Left ventricle myocardium inferior (tissue), 1 donor: ENCODE data around the gene PRPF40B. TPM values are rescaled to one million over a fixed set of nuclear protein-coding genes. Genes with fewer than 3 reads are reported as not detected.

Experiments used
- DNase-seq: peaks from one replicate; pipeline ENCODE4 v3.0.0-alpha.2; 2020
- H3K27ac ChIP-seq: fragments of 200-600 bp; replicated peaks from 2 replicates; pipeline ENCODE4 v1.8.0; 2021
- H3K27me3 ChIP-seq: fragments of 200-600 bp; 2 replicates; pipeline ENCODE4 v1.8.0; 2021; ENCODE audit warnings: low read depth
- H3K36me3 ChIP-seq: fragments of 200-600 bp; 2 replicates; pipeline ENCODE4 v1.8.0; 2021
- H3K4me1 ChIP-seq: fragments of 200-600 bp; 2 replicates; pipeline ENCODE4 v1.8.0; 2021
- H3K4me3 ChIP-seq: fragments of 200-600 bp; 2 replicates; pipeline ENCODE4 v1.8.0; 2021; ENCODE audit warnings: mild to moderate bottlenecking, moderate library complexity
- H3K9me3 ChIP-seq: fragments of 200-600 bp; replicated peaks from 2 replicates; pipeline ENCODE4 v1.8.0; 2021
- intact Hi-C: fragments of 100-400 bp; cut with micrococcal nuclease; formaldehyde crosslinking; loops from one replicate; pipeline ENCODE4 v1.11.0; 2022
- total RNA-seq: library from RNA; stranded (reverse); fragmentation: NEBNext Ultra II Directional; extraction: Animal tissue kit (Norgen Biotek cat#: 25700); gene quantifications from one replicate; pipeline ENCODE4 v1.2.1, GENCODE V29; 2021
- TF ChIP-seq, protein P1 (sequence below): fragments of 200-600 bp; IDR thresholded peaks from 2 replicates; pipeline ENCODE4 v1.8.0; 2021; ENCODE audit warnings: antibody characterized with exemption, mild to moderate bottlenecking, borderline replicate concordance
- donor health status: DM: no; HTN: yes; CAD: no; lungs with severe emphysema.

Gene PRPF40B
- total RNA-seq, 1 donor from 2014 or later = 22.0 TPM

DNA sequence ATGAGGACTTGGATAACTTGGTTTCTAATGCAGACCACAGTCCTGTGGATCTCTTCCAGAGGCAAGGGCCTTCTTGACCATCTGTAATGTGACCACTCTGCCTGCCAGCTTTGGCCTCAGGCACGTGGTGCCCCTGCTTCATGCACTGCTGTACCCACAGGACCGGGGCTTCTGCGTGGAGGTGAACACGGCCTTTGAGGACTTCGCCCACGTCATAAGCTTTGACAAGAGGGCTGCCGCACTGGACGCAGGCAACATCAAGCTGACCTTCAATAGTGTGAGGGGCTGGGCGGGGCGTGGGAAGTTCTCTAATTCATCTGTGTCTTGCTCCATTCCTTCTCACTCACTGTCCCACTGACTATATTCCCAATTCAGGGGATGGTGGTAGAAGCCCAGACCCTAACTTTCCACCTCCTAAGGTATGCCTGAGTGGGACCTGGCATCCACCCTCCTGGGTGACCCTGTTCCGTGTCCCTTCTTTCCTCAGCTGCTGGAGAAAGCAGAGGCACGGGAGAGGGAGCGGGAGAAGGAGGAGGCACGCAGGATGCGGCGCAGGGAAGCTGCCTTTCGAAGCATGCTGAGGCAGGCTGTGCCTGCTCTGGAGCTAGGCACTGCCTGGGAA lies 18.5 kb downstream of the PRPF40B start:
- H3K27me3 ChIP-seq = no peaks in the 10 kb centered on the region
- H3K36me3 ChIP-seq = peaks cover 63% of the 10 kb centered on the region
- H3K4me1 ChIP-seq = peaks cover 36% of the 10 kb centered on the region
- TF ChIP-seq, protein P1, sequence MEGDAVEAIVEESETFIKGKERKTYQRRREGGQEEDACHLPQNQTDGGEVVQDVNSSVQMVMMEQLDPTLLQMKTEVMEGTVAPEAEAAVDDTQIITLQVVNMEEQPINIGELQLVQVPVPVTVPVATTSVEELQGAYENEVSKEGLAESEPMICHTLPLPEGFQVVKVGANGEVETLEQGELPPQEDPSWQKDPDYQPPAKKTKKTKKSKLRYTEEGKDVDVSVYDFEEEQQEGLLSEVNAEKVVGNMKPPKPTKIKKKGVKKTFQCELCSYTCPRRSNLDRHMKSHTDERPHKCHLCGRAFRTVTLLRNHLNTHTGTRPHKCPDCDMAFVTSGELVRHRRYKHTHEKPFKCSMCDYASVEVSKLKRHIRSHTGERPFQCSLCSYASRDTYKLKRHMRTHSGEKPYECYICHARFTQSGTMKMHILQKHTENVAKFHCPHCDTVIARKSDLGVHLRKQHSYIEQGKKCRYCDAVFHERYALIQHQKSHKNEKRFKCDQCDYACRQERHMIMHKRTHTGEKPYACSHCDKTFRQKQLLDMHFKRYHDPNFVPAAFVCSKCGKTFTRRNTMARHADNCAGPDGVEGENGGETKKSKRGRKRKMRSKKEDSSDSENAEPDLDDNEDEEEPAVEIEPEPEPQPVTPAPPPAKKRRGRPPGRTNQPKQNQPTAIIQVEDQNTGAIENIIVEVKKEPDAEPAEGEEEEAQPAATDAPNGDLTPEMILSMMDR = no peak
- no peaks in the 10 kb centered on the region for H3K9me3 ChIP-seq
- no peak overlapping the region for H3K4me3 ChIP-seq
- intact Hi-C loops = loop anchor here (2.0 kb wide), 1 partner anchor 67 kb away; no protein-coding TSS in a partner anchor
- H3K27ac ChIP-seq = no peak overlapping the region
- DNase-seq = no peak

DNA sequence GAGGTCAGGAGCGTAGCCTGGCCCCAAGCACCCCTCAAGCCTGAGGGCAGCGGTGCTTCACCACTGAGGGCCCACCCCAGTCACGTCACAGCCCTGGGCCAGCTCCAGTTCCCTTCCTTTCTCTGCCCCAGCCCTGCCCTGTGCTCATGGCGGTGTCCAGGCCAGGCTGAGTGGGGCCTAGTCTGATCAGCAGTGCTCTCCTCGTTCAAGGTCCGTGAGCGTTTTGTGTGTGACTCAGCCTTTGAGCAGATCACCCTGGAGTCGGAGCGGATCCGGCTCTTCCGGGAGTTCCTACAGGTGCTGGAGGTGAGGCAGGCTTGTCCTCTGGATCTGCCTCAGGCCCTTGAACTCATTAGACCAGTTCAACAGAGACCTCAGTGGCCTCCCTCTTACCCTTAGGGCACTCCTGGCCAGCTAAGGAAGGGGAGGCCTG lies 19.0 kb downstream of the PRPF40B start:
- Histone ChIP-seq H3K27ac (no peak overlapping the region), H3K9me3 (no peaks in the 10 kb centered on the region), H3K27me3 (no peaks in the 10 kb centered on the region), H3K36me3 (peaks cover 64% of the 10 kb centered on the region), H3K4me1 (peaks cover 36% of the 10 kb centered on the region), H3K4me3 (no peak overlapping the region)
- intact Hi-C loops = loop anchor here (2.0 kb wide), 1 partner anchor 66 kb away; no protein-coding TSS in a partner anchor
- TF ChIP-seq, protein P1 = no peak
- no peak for DNase-seq

DNA sequence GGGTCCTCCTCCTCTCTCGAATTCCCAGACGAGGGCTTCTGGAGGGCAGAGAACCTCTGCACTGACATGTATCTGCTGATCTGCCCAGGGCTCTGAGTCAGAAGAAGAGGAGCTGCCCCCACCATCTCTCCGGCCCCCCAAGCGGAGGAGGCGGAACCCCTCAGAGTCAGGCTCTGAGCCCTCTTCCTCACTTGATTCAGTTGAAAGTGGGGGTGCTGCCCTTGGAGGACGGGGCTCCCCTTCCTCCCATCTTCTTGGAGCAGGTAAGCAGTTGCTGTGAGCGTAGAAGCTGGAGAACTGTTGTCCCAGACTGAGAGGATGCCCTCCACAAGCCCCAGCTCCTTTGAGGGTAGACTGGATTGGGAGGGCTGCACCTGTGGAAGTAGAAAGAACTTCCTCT lies 19.8 kb downstream of the PRPF40B start:
- intact Hi-C loops = loop anchor here (2.0 kb wide), 1 partner anchor 66 kb away; no protein-coding TSS in a partner anchor
- no peak overlapping the region for H3K4me3 ChIP-seq
- H3K9me3 ChIP-seq = no peaks in the 10 kb centered on the region
- DNase-seq = no peak
- peaks cover 39% of the 10 kb centered on the region for H3K4me1 ChIP-seq
- no peak overlapping the region for H3K27ac ChIP-seq
- no peaks in the 10 kb centered on the region for H3K27me3 ChIP-seq
- H3K36me3 ChIP-seq = peaks cover 66% of the 10 kb centered on the region
- TF ChIP-seq, protein P1 = no peak

DNA sequence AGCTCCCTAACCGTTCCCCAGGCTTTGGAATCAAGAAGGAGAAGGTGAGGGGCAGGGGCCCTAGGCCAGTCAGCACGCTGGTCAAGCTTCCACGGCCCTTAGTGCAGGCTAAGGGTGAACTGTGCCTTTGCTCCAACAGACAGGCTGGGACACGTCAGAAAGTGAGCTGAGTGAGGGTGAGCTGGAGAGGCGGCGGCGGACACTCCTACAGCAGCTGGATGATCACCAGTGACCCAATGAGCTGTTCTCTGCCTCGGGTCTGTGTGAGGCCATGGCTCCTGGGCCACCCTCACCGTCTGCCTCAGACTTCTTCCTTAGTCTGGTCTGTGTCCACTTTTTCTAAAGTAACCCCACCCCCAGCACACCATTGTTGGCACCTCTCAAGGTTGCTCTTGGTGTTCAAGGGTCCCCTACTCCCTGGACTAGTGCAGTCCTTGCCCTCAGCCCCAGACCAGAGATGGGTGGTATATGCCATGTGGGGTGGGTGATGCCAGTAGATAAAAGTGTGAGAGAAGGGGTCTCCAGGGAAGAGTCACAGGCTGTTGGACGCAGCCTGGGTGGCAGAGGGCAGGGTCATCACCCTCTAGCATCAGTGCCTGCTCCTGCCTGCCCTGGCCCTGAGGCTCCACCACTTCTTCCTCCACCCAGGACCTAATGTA lies 20.7 kb downstream of the PRPF40B start:
- H3K27me3 ChIP-seq = no peaks in the 10 kb centered on the region
- H3K36me3 ChIP-seq = peaks cover 70% of the 10 kb centered on the region
- no peak overlapping the region for H3K4me3 ChIP-seq
- intact Hi-C loops = loop anchor here (2.0 kb wide), 1 partner anchor 65 kb away; no protein-coding TSS in a partner anchor
- peak overlapping the region; percentile 86 for H3K27ac ChIP-seq
- TF ChIP-seq, protein P1 = no peak
- no peaks in the 10 kb centered on the region for H3K9me3 ChIP-seq
- DNase-seq = no peak
- peaks cover 49% of the 10 kb centered on the region for H3K4me1 ChIP-seq

GRCh38 chr12:49644620-49644994 lies 21.2 kb downstream of the PRPF40B start:
- Histone ChIP-seq H3K27me3 (no peaks in the 10 kb centered on the region), H3K9me3 (no peaks in the 10 kb centered on the region), H3K36me3 (peaks cover 73% of the 10 kb centered on the region), H3K4me3 (no peak overlapping the region), H3K4me1 (peaks cover 54% of the 10 kb centered on the region), H3K27ac (peak overlapping the region; percentile 86)
- intact Hi-C loops = no loop called here
- peak; percentile 79 for DNase-seq
- TF ChIP-seq, protein P1 = no peak
